Keratinocyte (primary cell): Measurements from ENCODE around the gene DENND5B.

ENCODE experiments used
- EZH2 ChIP-seq: IDR thresholded peaks from one replicate; pipeline ENCODE4 v1.6.1; 2012; ENCODE audit warnings: inconsistent platforms, mild to moderate bottlenecking, low read length, moderate library complexity
- TF ChIP-seq, protein P1 (sequence below), 3 experiments: IDR thresholded peaks in 1 of 3; conservative IDR thresholded peaks in 1 of 3; optimal IDR thresholded peaks in 1 of 3; 2 replicates in 2 of 3; 3 replicates in 1 of 3; pipeline versions ENCODE3 to v1.5.1; 2011; ENCODE audit warnings: low read length in 3 of 3, mild to moderate bottlenecking in 3 of 3, moderate library complexity in 2 of 3, control low read depth in 1 of 3, inconsistent platforms in 1 of 3; ENCODE audit not compliant: insufficient read depth in 2 of 3; ENCODE audit errors: extremely low read depth in 1 of 3

DNA sequence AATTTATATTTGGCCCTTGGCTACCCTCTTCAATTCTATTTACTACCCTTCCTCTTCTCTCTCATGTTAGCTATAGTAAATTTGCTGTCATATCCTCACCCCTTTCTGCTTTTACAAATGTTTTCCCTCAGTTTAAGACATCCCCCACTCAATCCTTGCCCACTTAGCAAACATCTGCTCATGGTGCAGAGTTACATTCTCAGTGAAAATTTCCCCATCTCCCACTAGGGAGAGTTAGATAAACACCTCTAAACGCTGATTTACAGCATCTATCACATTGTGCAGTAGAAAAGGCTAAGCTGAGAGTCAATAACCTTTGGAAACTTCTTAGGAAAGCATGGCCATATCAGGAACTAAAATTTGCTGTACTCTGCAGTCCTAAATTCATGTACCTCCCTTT lies 69.0 kb downstream of the DENND5B start:
- TF ChIP-seq, protein P1, sequence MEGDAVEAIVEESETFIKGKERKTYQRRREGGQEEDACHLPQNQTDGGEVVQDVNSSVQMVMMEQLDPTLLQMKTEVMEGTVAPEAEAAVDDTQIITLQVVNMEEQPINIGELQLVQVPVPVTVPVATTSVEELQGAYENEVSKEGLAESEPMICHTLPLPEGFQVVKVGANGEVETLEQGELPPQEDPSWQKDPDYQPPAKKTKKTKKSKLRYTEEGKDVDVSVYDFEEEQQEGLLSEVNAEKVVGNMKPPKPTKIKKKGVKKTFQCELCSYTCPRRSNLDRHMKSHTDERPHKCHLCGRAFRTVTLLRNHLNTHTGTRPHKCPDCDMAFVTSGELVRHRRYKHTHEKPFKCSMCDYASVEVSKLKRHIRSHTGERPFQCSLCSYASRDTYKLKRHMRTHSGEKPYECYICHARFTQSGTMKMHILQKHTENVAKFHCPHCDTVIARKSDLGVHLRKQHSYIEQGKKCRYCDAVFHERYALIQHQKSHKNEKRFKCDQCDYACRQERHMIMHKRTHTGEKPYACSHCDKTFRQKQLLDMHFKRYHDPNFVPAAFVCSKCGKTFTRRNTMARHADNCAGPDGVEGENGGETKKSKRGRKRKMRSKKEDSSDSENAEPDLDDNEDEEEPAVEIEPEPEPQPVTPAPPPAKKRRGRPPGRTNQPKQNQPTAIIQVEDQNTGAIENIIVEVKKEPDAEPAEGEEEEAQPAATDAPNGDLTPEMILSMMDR (optimal IDR thresholded peaks at IDR 0.05 in 1 of 3, IDR thresholded peaks at IDR 0.05 in 1 of 3, conservative IDR thresholded peaks at IDR 0.05 in 1 of 3; ENCODE audit: extremely low read depth in 1 of 3, insufficient read depth in 2 of 3, low read length in 3 of 3): no peak
- no peak for TF ChIP-seq EZH2
